Body of pancreas (tissue), 4 donors: ENCODE measurements around the gene RCAN3.

Experiments
- CTCF ChIP-seq, 7 experiments: fragments of 450-650 bp in 4 of 7; fragments of 200-600 bp in 3 of 7; sonication (generic) in 3 of 7; IDR thresholded peaks; one replicate each; pipeline ENCODE4 v1.5.1; 2016 to 2019; ENCODE audit warnings: antibody characterized with exemption in 7 of 7
- POLR2A ChIP-seq, 3 donors: fragments of 450-650 bp; IDR thresholded peaks; one replicate each; pipeline ENCODE4 v1.6.1; 2016; ENCODE audit warnings: antibody characterized with exemption in 3 of 3, mild to moderate bottlenecking in 2 of 3

GRCh38 chr1:24465099-24465498 lies 37.5 kb upstream of the RCAN3 start:
- TF ChIP-seq CTCF (IDR thresholded peaks at IDR 0.05) = no peak
- no peak for TF ChIP-seq POLR2A (IDR thresholded peaks at IDR 0.05)
